Prostate gland (tissue), 2 donors: Measurements from ENCODE around the gene COL16A1.

Experiments
- POLR2A ChIP-seq: fragments of 450-650 bp; IDR thresholded peaks from one replicate; pipeline ENCODE4 v1.6.1; 2016; ENCODE audit warnings: antibody characterized with exemption, mild to moderate bottlenecking
- TF ChIP-seq, protein P1 (sequence below), 4 experiments: fragments of 200-600 bp in 2 of 4; fragments of 450-650 bp in 2 of 4; sonication (generic) in 2 of 4; IDR thresholded peaks; 1 replicate in 3 of 4; 2 replicates in 1 of 4; pipeline ENCODE4 v1.5.1; 2016 to 2019; ENCODE audit warnings: antibody characterized with exemption in 4 of 4, mild to moderate bottlenecking in 2 of 4, moderate library complexity in 2 of 4

DNA sequence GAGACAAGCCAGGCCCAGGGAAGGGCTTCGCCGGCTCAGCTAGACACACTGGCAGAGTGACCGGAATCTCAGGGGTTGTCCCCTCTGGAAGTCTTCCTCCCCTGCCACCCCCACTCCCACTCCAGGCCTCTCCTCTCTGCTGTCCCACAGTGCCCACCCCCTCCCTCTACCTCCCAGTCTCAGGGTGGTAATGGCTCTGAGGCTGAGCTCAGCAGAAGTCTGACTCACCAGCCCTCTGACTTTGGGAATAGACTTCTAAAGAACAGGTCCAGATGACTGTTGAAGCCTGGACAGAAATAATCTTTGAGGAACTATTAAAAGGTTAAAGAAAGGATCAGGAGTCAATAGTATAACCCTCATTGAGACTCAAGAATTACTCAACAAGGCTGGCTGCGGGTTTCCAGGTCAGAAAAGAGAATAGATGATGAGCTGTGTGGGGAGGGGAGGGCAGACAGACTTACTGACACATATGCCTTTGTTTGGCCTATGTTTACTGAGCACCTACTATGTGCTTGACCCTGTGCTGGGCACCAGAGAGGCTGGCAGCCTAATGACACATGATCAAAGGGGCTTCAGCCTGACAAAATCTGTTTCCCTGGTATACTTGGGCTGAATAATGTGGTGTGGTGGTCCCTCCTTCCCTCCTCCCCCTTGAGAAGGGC lies 78.1 kb downstream of the COL16A1 start:
- TF ChIP-seq POLR2A = no peak
- TF ChIP-seq, protein P1, sequence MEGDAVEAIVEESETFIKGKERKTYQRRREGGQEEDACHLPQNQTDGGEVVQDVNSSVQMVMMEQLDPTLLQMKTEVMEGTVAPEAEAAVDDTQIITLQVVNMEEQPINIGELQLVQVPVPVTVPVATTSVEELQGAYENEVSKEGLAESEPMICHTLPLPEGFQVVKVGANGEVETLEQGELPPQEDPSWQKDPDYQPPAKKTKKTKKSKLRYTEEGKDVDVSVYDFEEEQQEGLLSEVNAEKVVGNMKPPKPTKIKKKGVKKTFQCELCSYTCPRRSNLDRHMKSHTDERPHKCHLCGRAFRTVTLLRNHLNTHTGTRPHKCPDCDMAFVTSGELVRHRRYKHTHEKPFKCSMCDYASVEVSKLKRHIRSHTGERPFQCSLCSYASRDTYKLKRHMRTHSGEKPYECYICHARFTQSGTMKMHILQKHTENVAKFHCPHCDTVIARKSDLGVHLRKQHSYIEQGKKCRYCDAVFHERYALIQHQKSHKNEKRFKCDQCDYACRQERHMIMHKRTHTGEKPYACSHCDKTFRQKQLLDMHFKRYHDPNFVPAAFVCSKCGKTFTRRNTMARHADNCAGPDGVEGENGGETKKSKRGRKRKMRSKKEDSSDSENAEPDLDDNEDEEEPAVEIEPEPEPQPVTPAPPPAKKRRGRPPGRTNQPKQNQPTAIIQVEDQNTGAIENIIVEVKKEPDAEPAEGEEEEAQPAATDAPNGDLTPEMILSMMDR (IDR thresholded peaks at IDR 0.05) = no peak
